Adrenal gland (tissue), 5 donors: ENCODE measurements around the gene PLXNA1.

Source experiments
- POLR2A ChIP-seq, 2 donors: fragments of 450-650 bp; IDR thresholded peaks; one replicate each; pipeline ENCODE4 v1.6.1; 2017; ENCODE audit warnings: antibody characterized with exemption in 2 of 2, mild to moderate bottlenecking in 2 of 2, moderate library complexity in 1 of 2
- TF ChIP-seq, protein P1 (sequence below), 6 experiments: fragments of 450-650 bp in 4 of 6; fragments of 200-600 bp in 2 of 6; sonication (generic) in 1 of 6; IDR thresholded peaks; 1 replicate in 5 of 6; 2 replicates in 1 of 6; pipeline versions ENCODE4 v1.5.1 to v1.8.0; 2016 to 2021; ENCODE audit warnings: antibody characterized with exemption in 6 of 6, mild to moderate bottlenecking in 2 of 6, moderate library complexity in 1 of 6
- donor health status: DM: no; HTN: no; CAD: no.

DNA sequence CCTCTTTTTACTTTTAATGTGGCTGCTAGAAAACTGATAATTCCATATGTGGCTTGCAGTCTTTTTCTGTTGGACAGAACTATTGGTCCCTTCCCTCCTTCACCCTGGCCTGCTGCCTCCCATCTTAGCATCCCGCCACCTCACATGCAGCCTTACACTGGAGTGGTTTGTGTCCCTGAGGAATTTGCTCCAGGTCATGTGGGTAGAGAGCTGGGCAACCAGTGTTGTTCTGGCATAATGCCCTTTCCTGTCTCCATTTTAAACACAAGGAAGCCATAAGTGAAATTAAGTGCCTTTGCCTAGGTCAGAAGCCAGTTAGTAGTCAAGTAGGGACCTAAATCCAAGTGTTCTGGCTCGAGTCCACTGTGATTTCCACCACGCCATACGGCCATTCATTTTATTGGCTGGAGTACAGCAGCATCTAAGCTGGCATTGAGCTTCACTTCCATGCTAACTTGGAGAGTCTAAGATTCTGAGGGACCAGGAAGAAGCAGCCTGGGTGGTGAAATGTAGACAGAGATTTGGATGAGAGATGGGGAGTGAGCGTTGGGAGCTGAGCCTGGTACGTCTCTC is 46.0 kb upstream of the PLXNA1 start:
- TF ChIP-seq, protein P1, sequence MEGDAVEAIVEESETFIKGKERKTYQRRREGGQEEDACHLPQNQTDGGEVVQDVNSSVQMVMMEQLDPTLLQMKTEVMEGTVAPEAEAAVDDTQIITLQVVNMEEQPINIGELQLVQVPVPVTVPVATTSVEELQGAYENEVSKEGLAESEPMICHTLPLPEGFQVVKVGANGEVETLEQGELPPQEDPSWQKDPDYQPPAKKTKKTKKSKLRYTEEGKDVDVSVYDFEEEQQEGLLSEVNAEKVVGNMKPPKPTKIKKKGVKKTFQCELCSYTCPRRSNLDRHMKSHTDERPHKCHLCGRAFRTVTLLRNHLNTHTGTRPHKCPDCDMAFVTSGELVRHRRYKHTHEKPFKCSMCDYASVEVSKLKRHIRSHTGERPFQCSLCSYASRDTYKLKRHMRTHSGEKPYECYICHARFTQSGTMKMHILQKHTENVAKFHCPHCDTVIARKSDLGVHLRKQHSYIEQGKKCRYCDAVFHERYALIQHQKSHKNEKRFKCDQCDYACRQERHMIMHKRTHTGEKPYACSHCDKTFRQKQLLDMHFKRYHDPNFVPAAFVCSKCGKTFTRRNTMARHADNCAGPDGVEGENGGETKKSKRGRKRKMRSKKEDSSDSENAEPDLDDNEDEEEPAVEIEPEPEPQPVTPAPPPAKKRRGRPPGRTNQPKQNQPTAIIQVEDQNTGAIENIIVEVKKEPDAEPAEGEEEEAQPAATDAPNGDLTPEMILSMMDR (IDR thresholded peaks at IDR 0.05): no peak
- TF ChIP-seq POLR2A (IDR thresholded peaks at IDR 0.05): no peak
